ENCODE data around the gene PLA2G2F.
A peak's percentile ranks its signal among the peaks of the same experiment; 100 is the strongest.

PLA2G2F gene

DNA sequence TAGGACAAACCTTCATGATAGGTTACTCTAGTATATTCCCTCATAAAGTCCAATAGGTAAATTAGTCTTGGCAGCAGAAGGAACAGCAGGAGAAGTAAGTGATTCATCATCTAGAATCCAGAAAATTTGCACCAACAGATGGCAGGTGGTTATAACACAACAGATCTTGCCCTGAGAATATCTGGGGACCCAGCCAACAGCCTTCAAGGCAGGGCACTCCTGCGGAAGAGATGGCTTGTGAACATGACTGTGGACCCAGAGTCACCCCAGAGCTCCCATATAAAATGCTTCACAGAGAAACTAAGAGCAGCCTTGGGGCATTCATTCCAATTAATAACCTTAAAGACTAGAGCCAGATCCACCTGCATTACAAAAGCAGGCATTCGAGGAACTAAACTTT lies 55.1 kb downstream of the PLA2G2F start:
- TF ChIP-seq, protein P1, sequence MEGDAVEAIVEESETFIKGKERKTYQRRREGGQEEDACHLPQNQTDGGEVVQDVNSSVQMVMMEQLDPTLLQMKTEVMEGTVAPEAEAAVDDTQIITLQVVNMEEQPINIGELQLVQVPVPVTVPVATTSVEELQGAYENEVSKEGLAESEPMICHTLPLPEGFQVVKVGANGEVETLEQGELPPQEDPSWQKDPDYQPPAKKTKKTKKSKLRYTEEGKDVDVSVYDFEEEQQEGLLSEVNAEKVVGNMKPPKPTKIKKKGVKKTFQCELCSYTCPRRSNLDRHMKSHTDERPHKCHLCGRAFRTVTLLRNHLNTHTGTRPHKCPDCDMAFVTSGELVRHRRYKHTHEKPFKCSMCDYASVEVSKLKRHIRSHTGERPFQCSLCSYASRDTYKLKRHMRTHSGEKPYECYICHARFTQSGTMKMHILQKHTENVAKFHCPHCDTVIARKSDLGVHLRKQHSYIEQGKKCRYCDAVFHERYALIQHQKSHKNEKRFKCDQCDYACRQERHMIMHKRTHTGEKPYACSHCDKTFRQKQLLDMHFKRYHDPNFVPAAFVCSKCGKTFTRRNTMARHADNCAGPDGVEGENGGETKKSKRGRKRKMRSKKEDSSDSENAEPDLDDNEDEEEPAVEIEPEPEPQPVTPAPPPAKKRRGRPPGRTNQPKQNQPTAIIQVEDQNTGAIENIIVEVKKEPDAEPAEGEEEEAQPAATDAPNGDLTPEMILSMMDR (IDR thresholded peaks at IDR 0.05; ENCODE audit: unreplicated experiment in 3 of 3): no peak

DNA sequence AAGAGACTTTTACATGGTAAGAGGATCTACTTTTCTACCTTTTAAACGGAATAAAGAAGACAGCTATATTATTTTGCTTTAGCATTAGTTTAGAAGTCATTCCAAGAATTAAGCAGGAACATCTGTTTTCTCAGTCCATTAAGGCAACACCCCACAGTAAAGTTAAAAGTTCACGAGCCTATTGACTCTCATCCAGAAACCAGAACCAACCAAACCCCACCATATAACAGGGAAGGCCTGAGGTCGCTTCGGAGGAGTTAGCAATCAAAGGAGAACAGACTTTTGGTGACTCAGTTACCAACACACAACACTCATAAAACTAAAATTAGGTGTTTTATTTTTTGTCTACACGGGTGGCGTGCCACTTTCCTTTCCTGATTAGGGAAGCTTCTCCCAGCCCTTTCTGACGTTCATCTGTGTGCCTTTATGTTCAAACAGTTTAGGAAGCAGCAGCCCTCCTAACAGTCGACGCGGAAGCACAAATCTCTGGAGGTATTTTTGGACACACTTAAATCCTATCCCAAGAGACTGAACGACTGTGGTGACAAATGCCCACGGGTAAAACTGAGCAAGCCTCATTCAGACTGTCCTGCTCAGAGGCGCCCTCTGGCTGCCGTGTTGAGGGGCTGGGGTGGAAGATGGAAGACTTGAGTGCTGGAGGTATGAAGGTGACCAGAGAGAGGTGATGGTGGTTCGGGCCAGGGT lies 55.8 kb downstream of the PLA2G2F start:
- Mint-ChIP-seq H3K27ac (peak overlapping the region in 2 of 3 experiments; percentile 15 to 25), H3K4me3 (peak overlapping the region in 1 of 3 experiments; percentile 4), H3K27me3 (ENCODE audit: low read depth) (peaks cover 16% of the 10 kb centered on the region), H3K9me3 (no peaks in the 10 kb centered on the region), H3K36me3 (ENCODE audit: low read depth) (no peaks in the 10 kb centered on the region), H3K4me1 (peaks cover 32% of the 10 kb centered on the region)
- TF ChIP-seq, protein P1 (IDR thresholded peaks at IDR 0.05; ENCODE audit: unreplicated experiment in 3 of 3): peak; percentile 42 to 60 (median 53)

More for the DNA sequence above, 55.1 kb downstream of the PLA2G2F start:
- H3K4me1 Mint-ChIP-seq: peaks cover 37% of the 10 kb centered on the region
- H3K27ac Mint-ChIP-seq: peak overlapping the region in 2 of 3 experiments; percentile 15 to 25
- no peak overlapping the region for H3K4me3 Mint-ChIP-seq
- H3K27me3 Mint-ChIP-seq (ENCODE audit: low read depth): peaks cover 12% of the 10 kb centered on the region
- no peaks in the 10 kb centered on the region for H3K9me3 Mint-ChIP-seq
- no peaks in the 10 kb centered on the region for H3K36me3 Mint-ChIP-seq (ENCODE audit: low read depth)

DNA sequence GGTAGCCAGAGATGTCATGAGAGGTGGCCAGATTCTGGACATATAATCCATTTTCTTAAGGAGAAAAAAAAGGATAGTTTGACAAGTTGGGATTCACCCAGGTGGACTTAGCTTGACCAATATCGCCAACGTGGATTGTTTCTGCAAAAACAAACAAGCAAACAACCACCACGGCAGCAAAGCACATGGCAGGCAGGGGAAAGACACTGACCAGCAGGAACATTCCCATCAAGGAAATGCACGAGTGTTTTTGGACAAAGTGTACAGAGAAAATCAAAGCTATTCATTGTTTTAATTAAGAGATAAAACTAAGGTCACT lies 56.3 kb downstream of the PLA2G2F start:
- H3K4me1 Mint-ChIP-seq: peaks cover 27% of the 10 kb centered on the region
- H3K36me3 Mint-ChIP-seq (ENCODE audit: low read depth): no peaks in the 10 kb centered on the region
- H3K4me3 Mint-ChIP-seq: no peak overlapping the region
- TF ChIP-seq, protein P1 (IDR thresholded peaks at IDR 0.05; ENCODE audit: unreplicated experiment in 3 of 3): no peak
- H3K27ac Mint-ChIP-seq: peak overlapping the region in 1 of 3 experiments; percentile 15
- peaks cover 16% of the 10 kb centered on the region for H3K27me3 Mint-ChIP-seq (ENCODE audit: low read depth)
- H3K9me3 Mint-ChIP-seq: no peaks in the 10 kb centered on the region

DNA sequence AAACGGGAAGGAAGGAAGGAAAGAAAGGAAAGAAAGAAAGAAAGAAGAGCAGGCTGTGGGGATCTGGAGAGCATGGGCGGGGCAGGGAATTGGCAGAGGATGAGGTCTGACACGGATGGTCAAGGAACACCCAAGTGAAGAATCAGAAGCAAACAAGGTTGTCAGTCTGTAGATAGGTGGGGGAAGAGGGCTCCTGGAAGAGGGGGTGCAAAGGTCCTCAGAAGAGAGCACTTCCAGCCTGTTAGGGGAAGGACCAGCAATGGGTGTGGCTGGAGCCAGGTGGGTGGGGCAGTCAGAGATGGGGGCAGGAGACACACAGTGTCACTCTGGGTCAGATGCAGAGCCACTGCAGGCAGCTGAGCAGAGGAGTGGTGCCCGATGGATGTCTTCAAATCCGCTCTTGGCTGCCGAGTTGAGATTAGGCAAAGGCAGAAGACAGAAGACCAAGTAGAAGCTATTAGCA lies 58.2 kb downstream of the PLA2G2F start:
- peaks cover 24% of the 10 kb centered on the region for H3K4me1 Mint-ChIP-seq
- no peak overlapping the region for H3K27ac Mint-ChIP-seq
- TF ChIP-seq, protein P1 (IDR thresholded peaks at IDR 0.05; ENCODE audit: unreplicated experiment in 3 of 3): no peak
- peaks cover 23% of the 10 kb centered on the region for H3K27me3 Mint-ChIP-seq (ENCODE audit: low read depth)
- H3K4me3 Mint-ChIP-seq: no peak overlapping the region
- H3K9me3 Mint-ChIP-seq: no peaks in the 10 kb centered on the region
- no peaks in the 10 kb centered on the region for H3K36me3 Mint-ChIP-seq (ENCODE audit: low read depth)

DNA sequence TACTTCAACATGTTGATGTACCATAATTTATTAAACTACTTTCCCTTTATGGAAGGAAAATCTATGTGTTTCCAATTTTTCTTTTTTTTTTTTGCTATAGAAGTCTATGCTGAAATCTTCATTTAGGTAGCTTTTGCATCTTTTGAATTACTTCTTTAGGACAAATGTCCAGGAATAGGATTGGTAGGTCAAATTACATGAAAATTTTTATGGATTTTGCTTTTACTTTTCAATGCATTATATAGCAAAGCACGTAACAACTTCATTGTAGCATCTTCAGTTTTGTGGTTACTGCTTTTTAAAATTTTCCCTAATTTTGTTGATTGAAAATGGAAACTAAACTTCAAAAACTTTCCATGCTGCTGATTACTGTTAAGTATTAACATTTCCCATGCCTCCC lies 59.2 kb downstream of the PLA2G2F start:
- peaks cover 16% of the 10 kb centered on the region for H3K4me1 Mint-ChIP-seq
- H3K27ac Mint-ChIP-seq: no peak overlapping the region
- H3K36me3 Mint-ChIP-seq (ENCODE audit: low read depth): no peaks in the 10 kb centered on the region
- TF ChIP-seq, protein P1 (IDR thresholded peaks at IDR 0.05; ENCODE audit: unreplicated experiment in 3 of 3): no peak
- no peaks in the 10 kb centered on the region for H3K9me3 Mint-ChIP-seq
- peaks cover 16% of the 10 kb centered on the region for H3K27me3 Mint-ChIP-seq (ENCODE audit: low read depth)
- no peak overlapping the region for H3K4me3 Mint-ChIP-seq

DNA sequence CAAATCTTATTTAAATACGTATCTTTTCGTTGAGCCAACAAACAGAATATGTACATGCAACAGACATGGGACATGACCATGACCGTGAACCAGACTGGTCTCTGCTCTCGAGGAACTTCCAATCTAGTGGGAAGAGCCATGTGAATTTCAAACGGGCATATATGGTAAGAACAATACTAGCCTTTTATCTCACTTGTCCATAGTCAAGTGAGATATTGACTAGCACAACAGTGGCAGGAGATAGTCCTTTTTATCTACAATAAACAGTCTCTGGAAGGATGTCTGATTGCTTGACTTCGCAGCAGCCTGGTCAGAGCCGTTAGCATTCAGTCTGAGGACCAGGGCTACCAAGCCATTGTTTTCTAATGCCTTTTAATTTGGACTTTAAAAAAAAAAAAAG lies 59.8 kb downstream of the PLA2G2F start:
- Mint-ChIP-seq H3K27me3 (ENCODE audit: low read depth) (peaks cover 16% of the 10 kb centered on the region), H3K4me1 (peaks cover 15% of the 10 kb centered on the region), H3K9me3 (no peaks in the 10 kb centered on the region), H3K27ac (no peak overlapping the region), H3K36me3 (ENCODE audit: low read depth) (no peaks in the 10 kb centered on the region), H3K4me3 (no peak overlapping the region)
- TF ChIP-seq, protein P1 (IDR thresholded peaks at IDR 0.05; ENCODE audit: unreplicated experiment in 3 of 3): no peak

All from nephron (organoid).